IMR-90 (cell line): ENCODE measurements around the gene RAB14.

Experiments
- CEBPB ChIP-seq: IDR thresholded peaks from 2 replicates; pipeline ENCODE4 v1.6.1; 2012; ENCODE audit warnings: low read depth, low read length, improper control_type of control experiment
- CHD1 ChIP-seq: IDR thresholded peaks from 2 replicates; pipeline ENCODE4 v1.6.1; 2012; ENCODE audit warnings: low read depth, low read length, improper control_type of control experiment
- FOS ChIP-seq: fragments of 150-350 bp; IDR thresholded peaks from 2 replicates; pipeline ENCODE4 v1.6.1; 2016; ENCODE audit warnings: low read depth, low read length
- MAZ ChIP-seq: IDR thresholded peaks from 2 replicates; pipeline ENCODE4 v1.6.1; 2012; ENCODE audit warnings: low read depth, mild to moderate bottlenecking, low read length, improper control_type of control experiment, moderate library complexity, borderline replicate concordance
- MXI1 ChIP-seq: IDR thresholded peaks from 2 replicates; pipeline ENCODE4 v1.6.1; 2012; ENCODE audit warnings: low read depth, mild to moderate bottlenecking, low read length, moderate library complexity, borderline replicate concordance
- POLR2A ChIP-seq: IDR thresholded peaks from 2 replicates; pipeline ENCODE4 v1.6.1; 2012; ENCODE audit warnings: mild to moderate bottlenecking, low read depth, low read length
- RAD21 ChIP-seq: IDR thresholded peaks from 2 replicates; pipeline ENCODE4 v1.6.1; 2012; ENCODE audit warnings: low read length, improper control_type of control experiment
- RCOR1 ChIP-seq: IDR thresholded peaks from 2 replicates; pipeline ENCODE4 v1.6.1; 2012; ENCODE audit warnings: mild to moderate bottlenecking, low read length, improper control_type of control experiment; ENCODE audit not compliant: insufficient replicate concordance
- RFX5 ChIP-seq: IDR thresholded peaks from 2 replicates; pipeline ENCODE4 v1.8.0; 2012; ENCODE audit warnings: low read depth, mild to moderate bottlenecking, low read length, moderate library complexity
- SMC3 ChIP-seq: fragments of 150-350 bp; IDR thresholded peaks from 2 replicates; pipeline ENCODE4 v1.6.1; 2016; ENCODE audit warnings: low read depth, mild to moderate bottlenecking, antibody characterized with exemption, low read length, moderate library complexity
- USF2 ChIP-seq: fragments of 150-350 bp; IDR thresholded peaks from 2 replicates; pipeline ENCODE4 v1.6.1; 2017; ENCODE audit warnings: mild to moderate bottlenecking, antibody characterized with exemption, low read length, low read depth
- TF ChIP-seq, protein P1 (sequence below): conservative IDR thresholded peaks from 2 replicates; pipeline ENCODE4 v1.5.1; 2012; ENCODE audit warnings: mild to moderate bottlenecking, low read depth, low read length, improper control_type of control experiment

- TF ChIP-seq, protein P1, sequence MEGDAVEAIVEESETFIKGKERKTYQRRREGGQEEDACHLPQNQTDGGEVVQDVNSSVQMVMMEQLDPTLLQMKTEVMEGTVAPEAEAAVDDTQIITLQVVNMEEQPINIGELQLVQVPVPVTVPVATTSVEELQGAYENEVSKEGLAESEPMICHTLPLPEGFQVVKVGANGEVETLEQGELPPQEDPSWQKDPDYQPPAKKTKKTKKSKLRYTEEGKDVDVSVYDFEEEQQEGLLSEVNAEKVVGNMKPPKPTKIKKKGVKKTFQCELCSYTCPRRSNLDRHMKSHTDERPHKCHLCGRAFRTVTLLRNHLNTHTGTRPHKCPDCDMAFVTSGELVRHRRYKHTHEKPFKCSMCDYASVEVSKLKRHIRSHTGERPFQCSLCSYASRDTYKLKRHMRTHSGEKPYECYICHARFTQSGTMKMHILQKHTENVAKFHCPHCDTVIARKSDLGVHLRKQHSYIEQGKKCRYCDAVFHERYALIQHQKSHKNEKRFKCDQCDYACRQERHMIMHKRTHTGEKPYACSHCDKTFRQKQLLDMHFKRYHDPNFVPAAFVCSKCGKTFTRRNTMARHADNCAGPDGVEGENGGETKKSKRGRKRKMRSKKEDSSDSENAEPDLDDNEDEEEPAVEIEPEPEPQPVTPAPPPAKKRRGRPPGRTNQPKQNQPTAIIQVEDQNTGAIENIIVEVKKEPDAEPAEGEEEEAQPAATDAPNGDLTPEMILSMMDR = no peak
- TF ChIP-seq RAD21 = no peak
- TF ChIP-seq RFX5 = no peak
- TF ChIP-seq POLR2A = no peak
- TF ChIP-seq MAZ = no peak
- TF ChIP-seq SMC3 = no peak
- TF ChIP-seq RCOR1 = no peak
- no peak for TF ChIP-seq USF2
- no peak for TF ChIP-seq FOS
- no peak for TF ChIP-seq MXI1
- TF ChIP-seq CEBPB = no peak
- no peak for TF ChIP-seq CHD1
Observed at GRCh38 chr9:121200356-121200755, 1.3 kb downstream of the RAB14 start.
